GM10847 (cell line): ENCODE results near the gene SPOCK3.

Experiments used
- POLR2A ChIP-seq: IDR thresholded peaks from 2 replicates; pipeline ENCODE4 v1.6.1; 2011; ENCODE audit not compliant: insufficient read length; ENCODE audit errors: extremely low read depth

The SPOCK3 gene

DNA sequence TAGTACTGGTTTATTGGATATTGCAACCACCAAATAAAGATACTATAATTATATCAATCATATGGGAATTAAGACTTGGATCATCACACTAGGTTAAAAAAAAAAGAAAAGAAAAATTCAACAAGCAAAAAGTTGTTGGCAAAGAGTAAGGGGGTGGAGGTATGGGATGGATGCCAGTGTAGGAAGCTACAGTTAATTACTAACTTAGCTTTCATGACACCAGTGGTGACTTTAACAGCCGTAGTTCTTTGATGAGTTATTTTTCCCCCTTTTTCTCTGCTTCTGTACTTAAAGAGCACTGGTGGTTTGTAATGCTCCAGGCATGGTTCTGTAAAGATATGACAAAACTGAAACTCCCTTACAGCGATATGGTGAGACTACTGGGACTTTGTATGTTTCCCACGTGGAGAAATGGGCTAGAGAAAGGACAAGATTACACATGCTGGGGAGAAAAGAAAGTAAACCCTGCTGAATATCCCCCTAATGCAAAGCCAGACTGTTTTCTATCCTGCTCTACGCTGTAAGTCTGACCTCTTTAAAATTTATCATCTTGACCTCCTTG lies 210.8 kb downstream of the SPOCK3 start:
- no peak for TF ChIP-seq POLR2A

GRCh38 chr4:167021545-167022155 lies 212.6 kb downstream of the SPOCK3 start:
- no peak for TF ChIP-seq POLR2A

DNA sequence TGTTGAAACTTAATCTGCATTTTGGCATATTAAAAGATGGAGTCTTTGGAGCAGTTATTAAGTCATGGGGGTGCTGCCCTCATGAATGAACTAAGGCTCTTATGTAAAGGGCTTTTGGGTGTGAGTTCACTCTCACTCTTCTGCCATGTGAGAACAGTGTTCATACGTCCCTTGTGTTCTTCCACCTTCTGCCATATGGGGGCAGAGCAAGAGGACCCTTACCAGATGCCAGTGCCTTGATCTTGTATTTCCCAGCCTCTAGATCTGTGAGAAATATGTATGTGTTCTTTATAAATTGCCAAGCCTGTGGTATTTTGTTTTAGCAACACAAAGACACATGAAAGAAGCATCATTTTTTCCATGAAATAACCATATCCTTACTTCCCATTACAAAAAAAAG lies 213.9 kb downstream of the SPOCK3 start:
- no peak for TF ChIP-seq POLR2A

DNA sequence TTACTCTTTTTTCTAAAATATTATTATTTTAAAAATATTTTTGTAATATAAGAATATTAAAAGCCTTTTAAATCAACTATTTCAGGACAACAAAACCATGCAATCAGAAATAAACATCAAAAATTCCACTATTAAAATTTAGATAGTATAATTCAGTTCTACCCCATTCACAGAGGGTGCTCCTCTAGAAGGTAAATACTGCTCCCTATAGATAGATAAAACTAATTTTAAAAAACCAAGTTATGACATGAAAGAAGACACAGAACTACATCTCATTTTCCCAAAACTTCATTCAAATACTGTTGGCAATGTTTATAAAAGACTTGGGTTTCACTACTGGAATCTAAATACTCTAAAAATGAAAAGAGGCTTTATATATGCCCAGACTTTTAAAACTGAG lies 219.3 kb downstream of the SPOCK3 start:
- TF ChIP-seq POLR2A, result no peak

DNA sequence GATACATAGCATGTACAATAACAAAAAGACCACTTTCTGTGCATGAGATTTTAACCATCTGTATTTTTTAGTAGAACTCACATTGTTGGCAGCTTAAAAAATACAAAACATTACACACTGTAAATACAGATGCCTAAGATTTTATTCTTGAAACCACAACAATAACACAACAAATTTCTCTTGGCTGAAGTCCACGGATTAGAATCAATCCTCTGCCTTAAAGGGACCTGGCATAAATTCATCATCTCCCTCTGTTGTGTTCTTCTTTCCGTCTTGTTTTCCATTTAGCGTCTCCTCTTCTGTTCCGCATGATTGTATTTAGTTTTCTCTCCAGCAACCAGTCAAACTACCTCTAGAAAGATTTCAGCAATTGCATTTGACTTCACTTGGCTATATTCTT lies 231.0 kb downstream of the SPOCK3 start:
- TF ChIP-seq POLR2A, result no peak

- no peak for TF ChIP-seq POLR2A
Measured at GRCh38 chr4:167000141-167000852, 234.0 kb downstream of the SPOCK3 start.

- no peak for TF ChIP-seq POLR2A
Measured at GRCh38 chr4:166996216-166996615, 238.1 kb downstream of the SPOCK3 start.

GRCh38 chr4:166994686-166995085 lies 239.6 kb downstream of the SPOCK3 start:
- TF ChIP-seq POLR2A, result no peak

- no peak for TF ChIP-seq POLR2A
Measured at GRCh38 chr4:166991006-166991561, 243.2 kb downstream of the SPOCK3 start.

DNA sequence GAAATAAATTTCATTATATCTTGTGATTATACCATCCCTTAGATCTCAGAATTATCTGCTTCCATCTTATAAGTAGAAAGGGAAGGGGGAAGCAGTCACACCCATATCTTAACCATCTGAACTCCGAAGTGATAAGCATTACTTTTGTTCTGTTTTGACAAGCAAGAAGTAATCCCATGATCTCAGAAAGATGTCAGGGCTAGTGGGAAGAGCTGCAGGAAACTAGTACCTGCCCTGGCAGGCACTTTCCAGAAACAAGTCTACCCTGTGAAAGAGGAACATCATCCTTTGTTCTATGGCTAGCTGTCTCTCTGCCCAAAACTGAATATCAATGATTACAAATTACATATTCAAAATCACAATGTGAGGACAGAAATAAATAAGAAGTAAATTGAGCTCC lies 244.4 kb downstream of the SPOCK3 start:
- no peak for TF ChIP-seq POLR2A

DNA sequence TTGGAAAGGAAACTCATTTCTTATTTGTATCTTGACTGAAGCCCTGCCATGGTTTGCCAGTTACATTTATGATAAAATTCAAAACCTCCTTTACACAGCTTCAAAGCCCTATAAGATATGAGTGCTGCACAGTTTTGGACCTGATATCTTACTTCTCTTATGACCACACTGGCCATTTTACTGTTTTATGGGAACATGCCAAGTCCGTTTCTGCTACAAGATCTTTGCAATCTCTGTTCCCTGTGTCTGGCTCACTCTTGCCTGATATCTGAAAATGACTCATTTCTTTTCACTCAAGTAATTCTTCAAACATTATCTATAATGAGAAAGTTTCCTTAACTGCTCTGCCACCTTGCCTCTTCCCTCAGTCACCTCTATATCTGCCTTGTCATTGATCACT lies 247.3 kb downstream of the SPOCK3 start:
- no peak for TF ChIP-seq POLR2A

GRCh38 chr4:166981847-166982246 lies 252.4 kb downstream of the SPOCK3 start:
- no peak for TF ChIP-seq POLR2A

- TF ChIP-seq POLR2A, result no peak
Measured at GRCh38 chr4:166980419-166980818, 253.9 kb downstream of the SPOCK3 start.

GRCh38 chr4:166977596-166977995 lies 256.7 kb downstream of the SPOCK3 start:
- TF ChIP-seq POLR2A, result no peak

DNA sequence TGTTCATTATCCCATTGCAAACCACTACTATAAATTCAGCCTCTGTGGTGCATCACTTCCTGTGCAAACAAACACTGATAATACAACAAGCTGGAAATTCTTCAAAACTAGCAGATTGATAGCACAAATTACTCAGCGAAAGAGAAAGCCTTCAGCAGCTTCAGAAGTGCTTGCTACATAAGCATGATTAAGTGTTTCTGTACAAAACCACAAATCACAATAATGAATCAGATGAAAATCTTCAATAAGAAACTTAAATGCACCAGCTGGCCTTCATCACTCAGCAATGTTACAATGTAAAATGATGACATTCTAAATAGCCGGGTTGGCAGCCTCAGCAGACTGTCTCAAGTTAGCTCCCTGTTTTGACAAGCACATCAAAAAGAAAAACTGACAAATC lies 262.2 kb downstream of the SPOCK3 start:
- no peak for TF ChIP-seq POLR2A

DNA sequence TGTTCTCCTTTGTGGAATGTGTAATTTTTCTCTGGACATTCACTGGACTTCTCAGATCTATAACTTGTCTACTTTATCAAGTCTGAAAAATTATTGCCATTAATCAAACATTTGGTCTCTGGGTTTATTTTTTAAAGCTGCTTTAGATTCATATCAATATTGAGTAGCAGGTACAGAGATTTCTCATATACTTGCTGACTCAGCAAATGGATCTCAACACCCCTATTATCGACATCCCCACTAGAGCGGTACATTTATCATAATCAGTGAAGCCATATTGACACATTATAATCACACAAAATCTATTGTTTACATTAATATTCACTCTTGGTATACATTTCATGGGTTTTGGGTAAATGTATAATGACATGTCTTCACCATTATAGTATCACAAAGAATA lies 268.7 kb downstream of the SPOCK3 start:
- TF ChIP-seq POLR2A, result no peak

DNA sequence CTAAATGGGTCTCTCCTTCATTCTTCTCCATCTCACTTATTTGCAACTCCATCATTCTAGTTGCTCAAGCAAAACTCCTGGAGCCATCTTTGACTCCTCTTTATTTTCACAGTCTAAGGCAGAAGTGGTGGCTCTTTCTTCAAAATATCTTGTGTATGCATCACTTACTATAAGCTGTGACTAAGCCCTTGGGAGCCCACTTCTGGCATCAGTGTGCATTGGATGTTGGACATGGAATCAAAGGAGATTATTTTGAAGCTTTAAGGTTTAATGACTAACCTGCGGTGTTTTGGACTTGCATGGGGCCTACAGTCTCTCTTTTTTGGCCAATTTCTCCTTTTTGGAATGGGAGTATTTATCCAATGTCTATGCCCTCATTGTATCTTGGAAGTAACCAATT lies 276.8 kb downstream of the SPOCK3 start:
- TF ChIP-seq POLR2A, result no peak

DNA sequence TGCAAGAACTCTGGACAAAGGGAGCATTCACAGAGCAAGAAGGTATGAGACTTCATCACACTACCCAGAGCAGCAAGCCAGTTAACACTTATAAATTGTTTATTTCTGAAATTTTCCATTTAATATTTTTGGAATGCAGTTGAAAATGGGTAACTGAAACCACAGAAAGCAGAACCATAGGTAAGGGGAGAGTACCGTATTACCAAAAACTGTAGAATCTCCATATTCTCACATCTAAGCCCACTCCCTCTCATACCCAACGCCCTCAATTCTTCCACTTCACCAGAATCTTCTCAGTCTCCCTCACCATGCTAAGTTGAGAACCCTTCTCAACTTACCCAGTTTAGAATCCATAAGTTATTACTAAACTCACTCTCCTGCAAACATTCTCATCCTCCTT lies 277.8 kb downstream of the SPOCK3 start:
- TF ChIP-seq POLR2A, result no peak
